ENCODE data around the gene SLC13A2.
"Not testable (repeated sequence)": the region's sequence is repeated elsewhere in the genome, so short reads cannot be mapped to it uniquely, and the experiment has no call there.

SLC13A2 gene, protein sequence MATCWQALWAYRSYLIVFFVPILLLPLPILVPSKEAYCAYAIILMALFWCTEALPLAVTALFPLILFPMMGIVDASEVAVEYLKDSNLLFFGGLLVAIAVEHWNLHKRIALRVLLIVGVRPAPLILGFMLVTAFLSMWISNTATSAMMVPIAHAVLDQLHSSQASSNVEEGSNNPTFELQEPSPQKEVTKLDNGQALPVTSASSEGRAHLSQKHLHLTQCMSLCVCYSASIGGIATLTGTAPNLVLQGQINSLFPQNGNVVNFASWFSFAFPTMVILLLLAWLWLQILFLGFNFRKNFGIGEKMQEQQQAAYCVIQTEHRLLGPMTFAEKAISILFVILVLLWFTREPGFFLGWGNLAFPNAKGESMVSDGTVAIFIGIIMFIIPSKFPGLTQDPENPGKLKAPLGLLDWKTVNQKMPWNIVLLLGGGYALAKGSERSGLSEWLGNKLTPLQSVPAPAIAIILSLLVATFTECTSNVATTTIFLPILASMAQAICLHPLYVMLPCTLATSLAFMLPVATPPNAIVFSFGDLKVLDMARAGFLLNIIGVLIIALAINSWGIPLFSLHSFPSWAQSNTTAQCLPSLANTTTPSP

DNA sequence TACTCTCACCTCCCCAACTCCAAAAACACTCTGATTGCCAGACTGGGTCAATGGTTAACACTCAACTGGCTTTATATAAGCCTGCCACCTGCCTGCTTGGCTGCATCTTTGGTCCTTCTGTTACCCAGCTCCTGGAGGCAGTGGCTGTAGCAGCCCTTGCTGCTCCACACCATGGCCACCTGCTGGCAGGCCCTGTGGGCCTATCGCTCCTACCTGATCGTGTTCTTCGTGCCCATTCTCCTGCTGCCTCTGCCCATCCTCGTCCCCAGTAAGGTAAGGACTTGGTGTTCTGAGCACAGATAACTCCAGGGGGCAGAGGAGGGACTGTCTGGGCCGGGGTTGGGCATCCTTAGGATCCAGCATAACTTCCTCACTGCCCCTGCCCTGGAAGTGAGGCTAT, at the start of gene SLC13A2:
SLC13A2 (plus strand) TSS at position 103 of the 400 bp plus-strand sequence; CDS start at position 172, 69 bp downstream.
- DNase-seq: no peak

DNA sequence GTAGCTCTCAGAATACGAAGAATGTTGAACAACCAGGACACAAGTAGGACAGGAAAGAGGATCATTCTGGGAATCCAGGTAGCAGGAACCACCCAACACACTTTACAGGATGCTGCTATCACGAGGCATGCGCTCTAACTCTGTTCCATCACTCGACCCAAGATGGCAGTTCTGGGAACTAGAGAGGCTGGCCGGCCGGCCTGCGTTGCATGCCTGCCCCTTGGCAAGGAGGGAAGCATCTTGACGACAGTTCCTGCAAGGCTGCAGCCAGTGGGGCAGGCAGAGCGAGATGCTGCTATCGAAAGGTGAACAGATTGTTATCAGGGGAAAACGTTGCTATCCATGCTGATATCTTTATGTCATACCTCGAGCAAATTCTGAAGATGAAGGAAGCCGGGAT, 48.2 kb upstream of the SLC13A2 start:
- no peak for DNase-seq

DNA sequence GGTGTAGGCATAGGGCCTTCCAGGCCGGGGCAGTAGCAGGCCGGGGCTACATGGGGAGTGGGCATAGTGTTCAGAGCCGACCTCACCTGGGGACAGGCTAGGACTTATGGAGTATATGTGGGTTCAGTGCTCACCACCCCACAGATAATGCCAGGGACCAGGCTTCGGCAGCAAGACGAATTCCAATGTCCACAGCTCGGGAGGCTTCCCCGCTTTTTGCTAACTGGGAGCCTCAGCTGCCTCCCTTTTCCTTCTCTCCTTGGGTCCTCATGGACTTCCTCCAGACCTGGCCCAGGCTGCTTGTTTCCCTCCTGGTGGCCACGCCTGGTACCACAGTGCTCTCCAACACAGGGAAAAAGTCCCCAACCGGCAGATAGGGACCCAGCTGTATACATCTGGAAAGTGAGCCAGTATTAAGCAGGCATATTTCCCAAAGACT, 47.3 kb upstream of the SLC13A2 start:
- no peak for DNase-seq

DNA sequence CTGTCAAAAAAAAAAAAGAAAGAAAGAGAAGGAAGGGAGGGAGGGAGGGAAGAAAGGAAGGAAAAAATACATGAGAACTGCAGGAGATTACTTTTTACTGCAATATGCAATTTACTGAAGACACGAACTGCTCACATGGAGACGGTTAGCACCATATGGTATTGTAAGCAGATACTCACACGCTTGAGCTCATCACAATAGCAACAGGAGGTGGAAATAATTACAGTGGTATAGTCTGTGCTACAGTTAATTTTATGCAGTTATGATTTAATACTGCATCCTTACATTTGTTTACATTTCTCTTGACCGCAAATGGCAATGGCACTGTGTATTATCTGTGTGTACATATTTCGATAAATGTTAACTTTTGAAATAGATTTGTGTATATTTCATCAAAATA, 46.1 kb upstream of the SLC13A2 start:
- no peak for DNase-seq

DNA sequence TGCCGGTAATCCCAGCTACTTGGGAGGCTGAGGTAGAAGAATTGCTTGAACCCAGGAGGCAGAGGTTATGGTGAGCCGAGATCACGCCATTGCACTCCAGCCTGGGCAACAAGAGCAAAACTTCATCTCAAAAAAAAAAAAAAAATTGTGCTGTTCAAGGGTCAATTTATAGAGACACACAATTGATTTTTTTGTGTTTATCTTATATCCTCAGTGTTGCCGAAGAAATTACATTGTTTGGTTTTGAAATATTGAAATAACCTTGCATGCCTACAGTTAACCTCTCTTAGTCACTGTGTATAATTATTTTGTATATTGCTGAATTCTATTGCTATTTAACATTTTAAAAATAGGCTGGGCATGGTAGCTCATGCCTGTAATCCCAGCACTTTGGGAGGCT, 45.5 kb upstream of the SLC13A2 start:
- not testable (repeated sequence) for DNase-seq

DNA sequence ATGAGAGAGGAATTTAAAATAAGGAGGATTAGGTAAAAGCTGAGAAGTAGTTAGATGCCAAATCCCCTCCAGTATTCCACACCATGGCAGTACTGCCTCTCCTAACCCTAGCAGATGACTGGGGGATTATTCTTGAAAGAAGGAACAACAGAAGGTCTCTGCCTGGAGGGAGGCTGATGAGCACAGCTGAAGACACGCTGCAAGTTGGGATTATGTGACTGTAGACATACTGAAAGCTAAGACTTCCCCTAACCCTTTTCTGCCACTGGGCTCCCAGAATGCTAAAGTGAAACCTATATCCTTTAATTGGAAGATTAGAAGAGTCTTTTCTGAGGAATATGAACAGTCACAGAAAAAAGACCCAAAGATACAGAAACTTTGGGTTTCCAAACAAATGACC, 39.7 kb upstream of the SLC13A2 start:
- DNase-seq: no peak

DNA sequence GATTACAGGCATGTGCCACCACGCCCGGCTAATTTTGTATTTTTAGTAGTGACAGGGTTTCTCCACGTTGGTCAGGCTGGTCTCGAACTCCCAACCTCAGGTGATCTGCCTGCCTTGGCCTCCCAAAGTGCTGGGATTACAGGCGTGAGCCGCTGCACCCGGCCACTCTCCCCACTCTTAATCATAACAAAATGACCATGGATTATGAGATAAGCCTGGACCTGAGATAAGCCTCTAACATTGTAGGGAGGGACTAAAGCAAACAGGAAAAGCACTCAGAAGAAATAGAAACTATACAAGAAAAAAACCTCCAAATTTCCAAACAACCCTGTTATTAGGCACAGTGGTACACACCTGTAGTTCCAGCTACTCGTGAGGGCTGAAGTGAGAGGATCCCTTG, 39.1 kb upstream of the SLC13A2 start:
- DNase-seq: not testable (repeated sequence)

DNA sequence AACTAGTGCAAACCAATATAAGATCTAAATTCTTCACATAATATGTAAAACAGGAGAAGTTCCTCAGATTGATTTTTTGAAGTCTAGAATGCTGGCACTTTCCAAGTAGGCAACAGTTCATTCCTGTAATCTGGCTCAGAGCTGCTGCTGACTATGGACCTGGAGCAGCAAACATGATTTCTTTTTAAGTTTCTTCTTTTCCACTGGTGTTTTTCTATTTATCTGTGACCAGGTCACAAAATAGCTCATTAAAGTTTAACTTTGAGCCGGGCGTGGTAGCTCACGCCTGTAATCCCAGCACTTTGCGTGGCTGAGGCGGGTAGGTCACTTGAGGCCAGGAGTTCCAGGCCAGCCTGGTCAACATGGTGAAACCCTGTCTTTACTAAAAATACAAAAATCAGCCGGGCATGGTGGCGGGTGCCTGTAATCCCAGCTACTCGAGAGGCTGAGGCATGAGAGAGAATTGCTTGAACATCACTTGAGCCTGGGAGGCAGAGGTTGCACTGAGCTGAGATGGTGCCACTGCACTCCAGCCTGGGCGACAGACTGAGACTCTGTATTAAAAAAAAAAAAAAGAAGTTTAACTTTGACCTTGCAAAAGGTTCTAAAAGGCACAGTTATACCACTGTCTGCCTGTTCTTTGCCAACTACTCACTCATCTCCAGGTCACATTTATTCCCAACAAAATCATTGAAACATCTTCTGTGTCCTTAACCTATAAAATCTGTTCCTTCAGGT, 29.4 kb upstream of the SLC13A2 start:
- DNase-seq: no peak

DNA sequence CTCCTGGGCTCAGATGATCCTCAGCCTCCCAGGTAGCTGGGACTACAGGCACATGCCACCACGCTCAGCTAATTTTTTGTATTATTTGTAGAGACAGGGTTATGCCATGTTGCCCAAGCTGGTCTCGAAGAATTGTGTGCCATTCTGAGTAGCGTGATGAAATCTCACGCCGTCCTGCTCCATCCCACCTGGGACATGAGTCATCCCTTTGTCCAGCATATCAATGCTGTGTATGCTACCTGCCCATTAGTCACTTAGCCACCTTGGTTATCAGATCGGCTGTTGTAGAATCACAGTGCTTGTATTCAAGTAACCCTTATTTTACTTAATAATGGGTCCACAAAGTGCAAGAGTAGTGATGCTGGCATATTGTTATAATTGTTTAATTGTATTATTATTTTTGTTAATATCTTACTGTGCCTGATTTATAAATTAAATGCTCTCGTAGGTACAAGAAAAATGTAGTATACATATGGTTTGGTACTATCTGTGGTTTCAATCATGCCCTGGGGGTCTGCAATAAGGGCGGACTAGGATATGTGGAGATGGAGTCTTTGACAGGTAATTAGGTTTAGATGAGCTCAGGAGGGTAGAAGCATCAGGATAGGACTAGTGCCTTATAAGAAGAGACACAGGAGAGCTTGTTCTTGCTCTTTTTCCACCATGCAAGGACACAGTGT, 26.6 kb upstream of the SLC13A2 start:
- no peak for DNase-seq

DNA sequence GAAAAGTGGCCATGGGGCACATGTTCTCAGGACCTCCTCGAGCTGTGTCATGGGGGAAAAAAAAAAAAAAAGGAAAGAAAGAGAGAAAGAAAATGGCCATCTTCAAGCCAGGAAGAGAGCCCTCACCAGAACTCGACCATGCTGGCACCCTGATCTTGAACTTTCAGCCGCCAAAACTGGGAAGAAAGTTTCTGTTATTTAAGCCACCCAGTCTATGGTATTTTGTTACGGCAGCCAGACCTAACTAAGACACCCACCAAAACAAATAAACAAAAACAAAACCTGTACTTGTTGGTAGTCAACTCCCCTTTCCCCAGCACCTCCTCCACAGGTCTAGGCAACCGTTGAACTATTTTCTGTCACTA, 26.1 kb upstream of the SLC13A2 start:
- DNase-seq: no peak

DNA sequence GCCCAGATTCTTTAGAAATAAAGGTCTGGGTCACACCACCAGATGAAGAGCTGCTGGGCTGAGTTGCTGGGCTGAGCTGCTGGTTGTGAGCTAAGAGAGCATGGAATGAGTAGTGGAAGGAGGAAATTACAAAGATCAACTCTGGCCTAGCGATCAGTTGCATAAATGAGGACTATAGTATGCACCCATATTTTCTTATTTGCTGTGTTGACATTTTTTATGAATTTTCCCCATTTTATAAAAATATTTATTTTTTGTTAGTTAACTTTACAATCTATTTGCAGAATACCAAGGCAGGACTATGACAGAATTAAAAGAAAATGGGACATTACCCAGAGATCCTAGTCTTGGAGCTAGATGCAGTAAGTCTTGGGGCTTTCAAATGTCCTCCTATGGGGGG, 23.6 kb upstream of the SLC13A2 start:
- no peak for DNase-seq

DNA sequence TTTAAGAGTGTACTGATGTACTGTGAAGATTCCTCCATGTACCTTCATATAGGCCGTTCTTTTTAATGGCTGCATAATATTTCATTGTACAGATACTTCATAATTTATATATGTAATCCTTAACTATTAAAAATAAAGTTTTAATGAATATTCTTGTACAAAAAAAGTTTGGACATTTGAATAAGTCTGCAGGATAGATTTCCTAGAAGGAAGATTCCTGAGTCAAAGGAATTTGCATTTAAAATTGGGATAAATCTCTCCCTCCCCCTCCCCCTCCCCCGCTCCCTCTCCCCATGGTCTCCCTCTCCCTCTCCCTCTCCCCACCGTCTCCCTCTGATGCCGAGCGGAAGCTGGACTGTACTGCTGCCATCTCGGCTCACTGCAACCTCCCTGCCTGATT, 15.6 kb upstream of the SLC13A2 start:
- no peak for DNase-seq

DNA sequence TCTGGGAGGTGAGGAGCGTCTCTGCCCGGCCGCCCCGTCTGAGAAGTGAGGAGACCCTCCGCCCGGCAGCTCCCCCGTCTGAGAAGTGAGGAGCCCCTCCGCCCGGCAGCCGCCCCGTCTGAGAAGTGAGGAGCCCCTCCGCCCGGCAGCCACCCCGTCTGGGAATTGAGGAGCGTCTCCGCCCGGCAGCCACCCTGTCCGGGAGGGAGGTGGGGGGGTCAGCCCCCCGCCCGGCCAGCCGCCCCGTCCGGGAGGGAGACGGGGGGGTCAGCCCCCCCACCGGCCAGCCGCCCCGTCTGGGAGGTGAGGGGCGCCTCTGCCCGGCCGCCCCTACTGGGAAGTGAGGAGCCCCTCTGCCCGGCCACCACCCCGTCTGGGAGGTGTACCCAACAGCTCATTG, 14.6 kb upstream of the SLC13A2 start:
- not testable (repeated sequence) for DNase-seq

DNA sequence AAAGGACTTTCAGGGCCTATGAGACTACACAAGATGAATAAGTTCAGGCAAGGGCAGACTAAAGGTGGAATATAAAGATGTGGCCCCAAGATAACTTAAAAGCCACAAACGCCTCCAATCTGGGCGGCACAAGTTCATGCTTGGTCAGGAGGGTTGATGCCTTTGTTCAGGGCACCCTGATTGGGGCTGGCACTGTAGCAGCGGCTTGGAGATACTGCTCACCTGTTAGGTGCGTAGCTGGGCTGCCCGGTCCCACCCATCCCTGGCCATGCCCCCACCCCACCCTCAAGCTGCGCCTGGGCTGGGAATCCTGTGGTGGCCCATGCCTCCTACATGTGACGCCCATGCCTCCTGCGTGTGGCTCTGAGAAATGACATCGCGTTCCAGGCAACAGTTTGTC, 12.5 kb upstream of the SLC13A2 start:
- DNase-seq: no peak

DNA sequence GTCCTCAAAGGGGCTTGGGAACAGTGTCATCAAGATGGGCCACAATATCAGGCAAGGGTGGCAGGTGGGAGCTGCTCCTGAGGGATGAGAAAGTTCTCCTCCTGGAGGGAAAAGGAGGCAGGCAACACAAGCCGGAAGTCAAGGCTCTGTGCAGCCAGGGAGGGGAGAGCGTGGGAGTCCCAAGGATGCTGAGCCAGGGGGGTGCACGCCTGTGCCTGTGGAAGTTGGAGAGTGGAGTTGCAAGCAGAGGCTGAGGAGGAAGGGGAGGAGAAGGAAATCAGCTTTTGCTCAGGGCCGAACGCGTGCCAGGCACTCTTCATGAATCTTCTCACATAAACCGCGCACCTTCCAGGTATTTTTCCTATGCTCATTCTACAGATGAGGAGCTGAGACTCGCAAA, 7.4 kb upstream of the SLC13A2 start:
- DNase-seq: no peak

DNA sequence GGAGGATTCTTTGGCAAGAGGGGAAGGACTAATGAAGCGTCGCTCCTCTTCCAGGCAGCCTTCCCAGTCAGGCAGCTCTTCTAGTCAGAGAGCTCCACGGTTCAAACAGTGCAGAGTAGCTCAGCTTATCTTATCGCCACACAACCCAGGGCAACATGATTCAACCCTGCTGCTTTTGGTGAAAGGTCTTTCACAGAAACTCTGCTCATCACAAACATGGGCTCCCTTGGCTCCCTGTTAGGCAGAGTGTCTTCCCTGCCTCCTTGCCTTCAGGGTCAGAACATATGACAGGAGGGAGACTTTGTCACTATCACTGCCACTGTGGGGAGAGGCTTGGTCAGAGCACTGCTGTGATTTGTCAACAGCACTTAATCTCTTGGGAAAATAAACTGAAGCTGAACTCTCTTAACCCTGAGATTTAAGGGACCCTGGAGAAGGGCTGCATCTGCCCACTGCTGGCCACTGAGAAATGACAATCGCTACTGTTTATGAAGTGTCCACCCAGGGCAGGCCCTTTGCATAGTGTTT, 6.9 kb upstream of the SLC13A2 start:
- no peak for DNase-seq

DNA sequence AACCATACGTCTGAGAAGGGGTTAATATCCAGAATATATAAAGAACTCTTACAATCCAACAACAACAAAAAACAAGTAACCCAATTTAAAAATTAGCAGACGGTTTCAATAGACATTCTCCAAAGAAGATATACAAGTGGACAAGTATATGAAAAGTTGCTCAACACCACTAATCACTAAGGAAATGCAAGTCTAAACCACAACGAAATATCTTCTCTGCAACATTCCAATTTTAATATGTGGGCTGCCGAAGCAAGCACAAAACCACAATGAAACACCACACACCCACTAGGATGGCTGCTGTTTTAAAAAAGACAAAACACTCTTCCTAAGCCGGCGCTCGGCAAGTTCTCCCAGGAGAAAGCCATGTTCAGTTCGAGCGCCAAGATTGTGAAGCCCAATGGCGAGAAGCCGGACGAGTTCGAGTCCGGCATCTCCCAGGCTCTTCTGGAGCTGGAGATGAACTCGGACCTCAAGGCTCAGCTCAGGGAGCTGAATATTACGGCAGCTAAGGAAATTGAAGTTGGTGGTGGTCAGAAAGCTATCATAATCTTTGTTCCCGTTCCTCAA, 5.9 kb upstream of the SLC13A2 start:
- DNase-seq: no peak

DNA sequence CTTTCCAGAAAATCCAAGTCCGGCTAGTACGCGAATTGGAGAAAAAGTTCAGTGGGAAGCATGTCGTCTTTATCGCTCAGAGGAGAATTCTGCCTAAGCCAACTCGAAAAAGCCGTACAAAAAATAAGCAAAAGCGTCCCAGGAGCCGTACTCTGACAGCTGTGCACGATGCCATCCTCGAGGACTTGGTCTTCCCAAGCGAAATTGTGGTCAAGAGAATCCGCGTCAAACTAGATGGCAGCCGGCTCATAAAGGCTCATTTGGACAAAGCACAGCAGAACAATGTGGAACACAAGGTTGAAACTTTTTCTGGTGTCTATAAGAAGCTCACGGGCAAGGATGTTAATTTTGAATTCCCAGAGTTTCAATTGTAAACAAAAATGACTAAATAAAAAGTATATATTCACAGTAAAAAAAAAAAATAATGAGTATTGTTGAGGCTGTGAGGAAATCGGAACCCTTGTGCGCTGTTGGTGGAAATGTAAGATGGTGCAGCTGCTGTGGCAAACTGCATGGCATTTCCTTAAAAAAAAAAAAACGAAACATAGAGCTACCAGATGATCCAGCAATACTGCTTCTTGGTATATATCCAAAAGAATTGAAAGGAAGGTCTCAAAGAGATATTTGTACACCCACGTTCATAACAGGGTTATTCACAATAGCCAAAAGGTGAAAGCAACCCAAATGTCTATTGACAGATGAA, 5.3 kb upstream of the SLC13A2 start:
- DNase-seq: not testable (repeated sequence)

DNA sequence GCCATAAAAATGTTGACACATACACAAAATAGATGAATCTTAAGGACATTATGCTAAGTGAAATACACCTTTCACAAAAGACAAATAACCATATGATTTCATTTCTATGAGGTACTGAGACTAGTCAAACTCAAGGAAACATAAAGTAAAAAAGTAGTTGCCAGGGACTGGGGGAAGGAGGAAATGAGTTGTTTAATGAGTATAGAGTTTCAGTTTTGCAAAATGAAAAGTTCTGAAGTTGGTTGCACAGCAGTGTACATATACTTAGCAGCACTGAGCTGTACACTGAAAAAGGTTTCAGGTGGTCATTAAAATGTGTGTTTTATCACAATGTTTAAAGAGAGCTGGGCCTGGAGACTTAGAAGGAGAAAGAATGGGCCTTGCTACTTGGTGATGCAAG, 4.7 kb upstream of the SLC13A2 start:
- no peak for DNase-seq

DNA sequence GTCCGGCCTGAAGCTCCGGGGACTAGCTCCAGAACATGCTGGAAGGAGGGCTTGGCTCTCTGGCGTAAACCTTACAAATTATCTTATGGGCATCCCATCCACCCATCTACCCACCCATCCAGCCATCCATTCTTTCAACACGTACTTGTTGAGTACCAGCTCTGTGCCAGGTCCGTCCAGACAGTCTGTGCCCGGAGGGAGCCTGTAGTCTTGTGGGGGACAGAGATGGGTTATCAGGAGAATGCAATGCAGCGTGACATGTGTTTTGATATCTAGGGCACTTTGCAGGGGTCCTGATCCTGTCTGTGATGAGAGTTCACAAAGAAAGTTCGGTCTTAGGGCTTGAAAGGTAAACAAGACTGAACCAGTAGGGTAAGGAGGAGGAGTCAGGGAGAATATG, 4.1 kb upstream of the SLC13A2 start:
- no peak for DNase-seq

DNA sequence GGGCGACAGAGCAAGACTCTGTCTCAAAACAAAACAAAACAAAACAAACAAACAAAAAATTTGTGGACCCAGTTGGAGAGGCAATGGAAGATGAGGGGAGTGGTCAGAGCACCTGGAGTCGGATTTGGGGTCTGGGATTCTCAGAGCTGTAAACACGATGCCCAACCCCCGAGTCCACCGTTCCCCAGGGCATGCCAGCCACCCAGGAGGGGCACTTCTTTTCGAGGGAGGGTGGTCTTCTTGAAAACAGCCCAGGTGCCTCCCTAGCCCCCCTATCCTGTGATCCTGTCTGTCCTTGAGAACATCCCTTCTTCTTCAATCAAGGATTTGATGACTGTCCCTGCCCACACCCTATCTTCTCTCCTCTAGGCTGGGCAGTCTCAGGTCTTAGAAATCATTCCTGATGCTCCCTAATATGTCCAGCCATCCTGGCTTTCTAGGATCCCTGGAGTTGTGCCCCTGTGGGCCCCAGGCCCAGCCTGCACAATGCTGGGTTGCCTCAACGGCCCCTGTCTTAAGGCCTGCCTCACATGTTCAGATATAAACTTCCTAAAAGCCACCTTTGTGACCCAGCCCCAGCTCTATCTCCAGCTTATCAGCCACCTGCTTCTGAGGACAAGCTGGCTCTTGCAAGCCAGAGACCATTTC, 3.1 kb upstream of the SLC13A2 start:
- no peak for DNase-seq

DNA sequence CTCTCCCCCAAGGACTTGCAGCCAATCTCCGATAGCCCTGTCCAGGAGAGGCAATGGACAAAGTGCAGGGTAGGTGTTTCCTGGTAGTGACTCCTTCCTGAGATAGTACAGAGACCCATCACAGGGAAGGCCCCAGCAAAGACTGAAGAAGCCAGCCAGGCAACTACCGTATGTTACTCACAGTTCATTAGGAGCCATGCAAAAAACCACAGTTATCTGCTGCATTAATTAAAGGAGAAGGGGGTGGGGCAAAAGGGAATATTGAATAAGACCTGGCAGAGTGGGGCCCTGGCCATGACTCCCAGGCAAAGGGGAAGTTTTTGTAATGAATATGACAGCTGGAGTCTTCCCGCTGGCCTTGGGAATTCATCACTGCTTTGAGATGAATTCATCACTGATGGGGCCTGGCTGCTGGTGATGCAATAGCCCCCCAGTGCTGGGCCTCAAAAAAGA, 2.5 kb upstream of the SLC13A2 start:
- DNase-seq: no peak
